Stimulated activated CD4-positive, alpha-beta T cell treated with anti-CD3 and anti-CD28 coated beads, Interleukin-2, amount 100 ng/mL, for 4 hours (primary cell): ENCODE data around the gene PSTPIP2.
"Not testable (repeated sequence)": the region's sequence is repeated elsewhere in the genome, so short reads cannot be mapped to it uniquely, and the experiment has no call there.

Source experiments
- DNase-seq: peaks from one replicate; pipeline ENCODE4 v3.0.0-alpha.2; 2020; ENCODE audit warnings: low read depth

PSTPIP2 gene

DNA sequence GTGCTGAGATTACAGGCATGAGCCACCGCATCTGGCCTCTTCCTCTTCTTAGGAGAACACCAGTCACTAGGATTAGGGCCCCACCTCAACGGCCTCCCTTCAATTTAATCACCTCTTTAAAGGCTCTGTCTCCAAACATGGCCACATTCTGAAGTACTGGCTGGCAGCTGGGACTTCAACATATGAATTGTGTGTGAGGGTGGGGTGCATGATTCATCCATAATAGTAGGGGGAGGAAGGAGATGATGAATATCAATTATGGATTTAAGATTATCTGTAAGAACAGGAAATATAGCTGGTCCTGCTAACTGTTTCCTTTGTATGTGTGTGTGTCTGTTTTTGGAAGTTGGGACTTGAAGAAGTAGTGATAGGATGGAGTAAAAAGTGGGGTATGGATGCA is 90.2 kb downstream of the PSTPIP2 start:
- DNase-seq = no peak

DNA sequence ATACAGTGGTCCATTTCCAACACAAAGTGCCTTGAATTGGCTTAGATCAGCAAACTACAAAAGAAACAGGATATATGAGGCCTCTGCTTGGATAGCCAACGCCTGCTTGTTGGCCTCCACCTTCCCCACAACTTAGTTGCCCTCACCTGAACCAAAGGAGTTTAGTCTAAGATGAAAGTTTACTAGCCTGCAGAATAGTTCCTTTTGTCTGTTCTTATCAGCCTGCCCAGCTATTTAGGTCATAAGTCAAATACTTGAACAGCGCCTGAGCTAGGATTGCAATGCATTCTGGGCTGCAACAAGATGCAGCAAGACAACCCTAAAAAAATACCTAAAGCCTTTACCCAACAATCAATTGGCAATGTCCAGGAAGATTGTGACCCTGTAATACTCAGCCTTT is 91.8 kb downstream of the PSTPIP2 start:
- DNase-seq = no peak

- no peak for DNase-seq
These were observed 94.0 kb downstream of the PSTPIP2 start for GRCh38 chr18:45978084-45978483.

DNA sequence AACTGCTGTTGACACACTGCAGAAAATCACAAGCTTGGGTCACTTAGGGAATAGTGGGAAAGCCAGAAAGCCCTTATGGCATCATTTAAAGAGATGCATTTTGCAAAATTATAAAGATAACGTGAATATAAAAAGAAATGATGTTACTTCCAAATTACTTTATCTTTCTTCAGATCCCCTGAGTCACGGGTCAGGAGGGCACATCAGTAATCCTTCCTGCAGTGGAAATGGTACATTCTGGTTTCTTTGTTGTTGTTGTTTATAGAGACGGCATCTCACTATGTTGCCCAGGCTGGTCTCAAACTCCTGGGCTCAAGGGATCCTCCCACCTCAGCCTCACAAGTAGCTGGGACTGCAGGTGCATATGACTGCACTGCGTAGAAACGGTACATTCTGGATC is 95.1 kb downstream of the PSTPIP2 start:
- DNase-seq = no peak

DNA sequence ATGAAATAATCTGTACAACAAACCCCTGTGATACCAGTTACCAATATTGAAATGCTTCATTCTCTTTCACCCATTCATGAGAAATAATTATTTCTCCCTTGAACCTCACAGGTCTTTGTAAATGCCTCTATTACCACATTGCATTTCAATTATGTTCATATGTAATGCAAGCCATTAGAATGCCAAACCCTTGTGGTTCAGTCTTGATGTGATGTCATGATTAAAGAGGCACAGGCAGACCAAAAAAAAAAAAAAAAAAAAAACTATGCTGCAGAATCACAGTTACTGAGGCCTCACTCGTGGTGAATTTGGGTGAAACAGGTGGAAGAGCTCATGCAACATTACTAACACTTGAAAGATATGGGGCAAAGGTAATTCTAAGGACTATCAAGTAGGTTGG is 95.5 kb downstream of the PSTPIP2 start:
- DNase-seq = no peak

- DNase-seq = peak; percentile 63
These were observed 97.9 kb downstream of the PSTPIP2 start for GRCh38 chr18:45974088-45974536.

DNA sequence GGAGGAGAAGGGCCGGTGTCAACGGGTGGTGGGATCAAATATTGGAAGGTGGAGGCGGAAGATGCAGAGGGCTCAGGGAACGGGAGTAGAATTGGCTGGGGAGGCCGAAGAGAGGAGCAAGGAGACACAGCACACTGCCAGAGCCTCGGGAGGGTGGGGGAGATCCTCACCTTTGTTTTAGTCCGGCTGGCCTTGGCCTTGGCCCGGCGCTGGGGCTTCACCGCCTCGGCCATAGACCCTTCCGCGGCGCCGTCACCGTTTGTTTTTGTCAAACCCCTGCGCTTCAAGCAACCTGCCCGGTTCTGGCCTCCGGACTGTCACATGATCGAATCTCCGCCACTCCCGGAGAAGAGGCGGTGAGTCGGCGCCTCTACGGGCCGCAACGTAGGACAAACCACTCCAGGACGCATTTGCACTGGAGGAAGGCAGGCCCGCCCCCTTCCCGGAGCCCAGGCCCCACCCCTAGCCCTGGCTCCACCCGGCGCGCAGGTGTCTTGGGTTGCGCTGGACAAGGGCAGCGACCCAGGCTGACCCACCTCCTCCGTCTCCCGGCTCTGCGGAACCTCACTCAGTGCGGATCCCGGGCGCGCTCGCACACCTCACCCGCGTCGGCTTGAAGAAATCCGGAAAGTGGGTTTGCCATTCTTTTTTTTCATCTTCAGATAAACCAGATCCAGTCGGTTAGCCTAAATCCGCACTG is 104.9 kb downstream of the PSTPIP2 start, which contains the start of gene EPG5:
TSS of gene EPG5 (minus strand) at position 323 of the 700 bp plus-strand sequence. CDS start at position 233, 90 bp downstream.
- peak; percentile 85 for DNase-seq

DNA sequence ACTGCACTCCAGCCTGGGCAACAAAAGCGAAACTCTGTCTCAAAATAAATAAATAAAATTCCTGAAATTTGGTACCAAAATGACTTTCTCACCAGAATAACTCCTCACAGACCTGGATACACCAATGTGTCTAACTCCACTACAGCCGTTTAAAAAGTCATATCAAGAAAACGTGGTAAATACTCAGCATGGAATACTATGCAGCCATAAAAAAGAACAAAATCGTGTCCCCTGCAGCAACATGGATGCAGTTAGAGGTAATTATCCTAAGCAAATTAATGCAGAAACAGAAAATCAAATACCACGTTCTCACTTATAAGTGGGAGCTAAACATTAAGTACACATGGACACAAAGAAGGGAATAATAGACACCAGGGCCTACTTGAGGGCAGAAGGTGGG is 107.1 kb downstream of the PSTPIP2 start:
- DNase-seq = not testable (repeated sequence)

- DNase-seq = no peak
These were observed 109.2 kb downstream of the PSTPIP2 start for GRCh38 chr18:45962866-45963265.

DNA sequence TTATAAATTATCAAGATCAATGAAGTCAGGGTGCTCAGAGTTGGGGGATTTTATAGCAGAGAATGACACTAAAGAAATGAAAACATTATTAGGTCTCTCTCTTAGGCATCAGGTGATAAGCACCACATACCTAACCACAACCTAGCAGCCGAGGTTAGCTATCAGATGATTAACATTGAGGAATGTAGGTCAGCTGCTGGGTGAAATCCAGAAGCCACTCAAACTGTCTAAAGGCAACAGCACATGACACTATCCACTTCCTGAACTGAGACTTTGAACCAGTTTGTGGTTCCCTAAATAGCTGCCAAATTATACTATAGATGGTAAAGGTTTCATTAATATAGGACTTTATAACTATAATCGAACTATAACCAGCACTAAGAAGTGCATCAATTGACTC is 109.6 kb downstream of the PSTPIP2 start:
- no peak for DNase-seq

DNA sequence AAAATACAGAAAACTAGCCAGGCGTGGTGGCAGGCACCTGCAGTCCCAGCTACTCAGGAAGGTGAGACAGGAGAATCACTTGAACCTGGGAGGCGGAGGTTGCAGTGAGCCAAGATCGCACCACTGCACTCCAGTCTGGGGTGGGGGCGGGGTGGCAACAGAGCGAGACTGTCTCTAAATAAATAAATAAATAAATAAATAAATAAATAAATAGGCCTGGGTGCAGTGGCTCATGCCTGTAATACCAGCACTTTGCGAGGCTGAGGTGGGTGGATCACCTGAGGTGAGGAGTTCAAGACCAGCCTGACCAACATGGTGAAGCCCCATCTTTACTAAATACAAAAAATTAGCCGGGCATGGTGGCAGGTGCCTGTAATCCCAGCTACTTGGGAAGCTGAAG is 112.6 kb downstream of the PSTPIP2 start:
- not testable (repeated sequence) for DNase-seq

DNA sequence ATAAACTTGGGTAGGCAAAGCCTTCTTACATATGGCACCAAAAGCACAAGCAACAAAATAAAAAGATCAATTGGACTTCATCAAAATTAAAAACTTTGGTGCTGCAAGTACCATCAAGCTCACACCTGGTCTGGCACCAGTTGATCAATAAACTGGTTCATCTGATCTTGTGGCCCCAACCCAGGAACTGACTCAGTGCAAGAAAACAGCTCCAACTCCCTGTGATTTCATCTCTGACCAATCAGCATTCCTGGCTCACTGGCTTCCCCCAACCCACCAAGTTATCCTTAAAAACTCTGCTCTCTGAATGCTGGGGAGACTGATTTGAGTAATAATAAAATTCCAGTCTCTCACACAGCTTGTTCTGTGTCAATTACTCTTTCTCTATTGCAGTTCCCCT is 113.3 kb downstream of the PSTPIP2 start:
- DNase-seq = no peak

DNA sequence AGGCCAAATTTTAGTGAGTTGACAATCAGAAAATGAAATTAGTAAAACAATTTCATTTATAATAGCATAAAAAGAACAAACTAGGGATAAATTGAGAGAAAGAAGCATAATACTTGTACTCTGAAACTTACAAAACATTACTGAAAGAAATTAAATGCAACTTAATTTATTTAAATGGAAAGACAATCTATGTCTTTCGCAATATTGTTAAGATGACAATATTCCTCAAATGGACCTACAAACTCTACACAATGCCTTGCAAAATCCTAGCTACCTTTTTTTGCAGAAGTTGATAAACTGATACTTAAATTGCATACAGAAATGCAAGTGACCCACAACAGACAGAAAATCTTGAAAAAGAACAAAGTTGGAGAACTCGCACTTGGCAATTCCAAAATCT is 114.0 kb downstream of the PSTPIP2 start:
- DNase-seq = no peak

DNA sequence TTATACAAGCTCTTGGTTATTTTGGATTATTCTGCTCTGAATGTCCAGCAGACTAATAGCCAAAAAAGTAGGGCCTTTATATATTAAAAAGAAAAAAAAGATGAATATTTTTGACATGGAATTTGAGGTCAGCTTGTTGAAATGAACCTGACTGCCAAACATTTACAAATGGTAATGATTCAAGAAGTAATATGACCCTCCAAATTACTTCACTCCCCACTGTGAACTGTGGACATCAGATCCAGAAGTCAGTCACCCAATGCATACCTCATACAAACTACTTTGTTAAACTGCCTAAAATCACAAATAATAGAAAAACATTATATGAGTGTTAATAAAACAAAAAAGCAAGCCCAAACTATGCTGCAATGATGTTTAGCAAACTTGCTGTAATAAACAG is 115.0 kb downstream of the PSTPIP2 start:
- DNase-seq = no peak

GRCh38 chr18:45954070-45954934 is 117.8 kb downstream of the PSTPIP2 start:
- DNase-seq = no peak

DNA sequence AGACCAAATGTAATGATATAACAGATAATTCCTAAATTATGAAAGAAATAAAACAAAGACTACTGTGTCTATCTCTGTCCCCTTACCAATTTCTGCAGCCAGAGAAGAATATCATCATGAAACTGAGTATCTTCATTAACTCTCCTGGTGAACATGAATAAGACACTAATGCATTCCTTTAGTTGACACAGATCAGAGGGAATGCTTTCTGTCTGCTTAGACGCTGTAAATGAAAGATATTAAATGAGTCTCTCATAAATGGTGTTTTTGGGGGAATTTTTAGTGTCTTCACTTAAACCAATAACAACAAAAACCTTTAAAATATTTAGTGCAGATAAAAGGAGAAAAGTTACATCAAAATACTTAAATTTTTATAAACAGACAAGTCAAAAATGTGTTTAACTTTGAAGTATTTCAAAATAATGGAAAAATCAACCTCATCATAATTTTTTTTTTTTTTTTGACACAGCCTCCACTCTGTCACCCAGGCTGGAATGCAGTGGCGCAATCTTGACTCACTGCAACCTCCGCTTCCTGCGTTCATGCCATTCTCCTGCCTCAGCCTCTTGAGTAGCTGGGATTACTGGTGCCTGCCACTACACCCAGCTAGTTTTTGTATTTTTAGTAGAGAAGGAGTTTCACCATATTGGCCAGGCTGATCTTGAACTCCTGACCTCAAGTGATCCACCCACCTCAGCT is 120.9 kb downstream of the PSTPIP2 start:
- DNase-seq = no peak

GRCh38 chr18:45945669-45946068 is 126.4 kb downstream of the PSTPIP2 start:
- DNase-seq = no peak

GRCh38 chr18:45940724-45941123 is 131.3 kb downstream of the PSTPIP2 start:
- DNase-seq = no peak

- DNase-seq = no peak
These were observed 132.8 kb downstream of the PSTPIP2 start for GRCh38 chr18:45939236-45939635.

- DNase-seq = no peak
These were observed 133.5 kb downstream of the PSTPIP2 start for GRCh38 chr18:45938488-45938935.

- DNase-seq = no peak
These were observed 136.3 kb downstream of the PSTPIP2 start for GRCh38 chr18:45935591-45936335.
